Astrocyte (in vitro differentiated cells and primary cell): ENCODE results near the gene MAML2. TPM values are rescaled to one million over a fixed set of nuclear protein-coding genes. Genes with fewer than 3 reads are reported as not detected.

Experiments
- DNase-seq: peaks from one replicate; pipeline ENCODE4 v3.0.0-alpha.2; 2010; ENCODE audit warnings: low read depth
- FAIRE-seq: peaks from 2 replicates; lab custom pipeline; 2011; peaks lifted over from hg19 to GRCh38; lab: Jason Lieb, UNC
- H2AFZ ChIP-seq: 2 replicates; pipeline ENCODE4 v1.6.0; 2012; ENCODE audit warnings: low read depth, low read length, inconsistent platforms
- H3K27ac ChIP-seq: 2 replicates; pipeline ENCODE4 v1.5.1; 2011; ENCODE audit warnings: low read depth, low read length, inconsistent platforms
- H3K27me3 ChIP-seq: 2 replicates; pipeline ENCODE4 v1.6.0; 2011; ENCODE audit warnings: low read length, inconsistent platforms; ENCODE audit not compliant: insufficient read depth
- H3K36me3 ChIP-seq: 2 replicates; pipeline ENCODE4 v1.5.1; 2011; ENCODE audit warnings: low read length, inconsistent platforms; ENCODE audit not compliant: insufficient read depth
- H3K4me1 ChIP-seq: 2 replicates; pipeline ENCODE4 v1.5.1; 2011; ENCODE audit warnings: low read length, inconsistent platforms; ENCODE audit not compliant: insufficient read depth
- H3K4me2 ChIP-seq: 2 replicates; pipeline ENCODE4 v1.6.0; 2012; ENCODE audit warnings: low read length, inconsistent platforms
- H3K4me3 ChIP-seq: 2 replicates; pipeline ENCODE4 v1.5.1; 2011; ENCODE audit warnings: low read depth, mild to moderate bottlenecking, low read length, inconsistent platforms; ENCODE audit not compliant: insufficient read depth
- H3K79me2 ChIP-seq: 2 replicates; pipeline ENCODE4 v1.6.0; 2012; ENCODE audit warnings: mild to moderate bottlenecking, low read length, inconsistent platforms; ENCODE audit not compliant: insufficient read depth
- H3K9ac ChIP-seq: 2 replicates; pipeline ENCODE4 v1.6.0; 2012; ENCODE audit warnings: mild to moderate bottlenecking, low read length, inconsistent platforms
- H3K9me3 ChIP-seq: 2 replicates; pipeline ENCODE4 v1.5.1; 2012; ENCODE audit warnings: low read depth, mild to moderate bottlenecking, low read length, inconsistent platforms; ENCODE audit not compliant: insufficient read depth
- H4K20me1 ChIP-seq: 2 replicates; pipeline ENCODE4 v1.6.0; 2012; ENCODE audit warnings: low read length, inconsistent platforms; ENCODE audit not compliant: insufficient read depth
- H3K27ac Mint-ChIP-seq: one replicate; pipeline ENCODE4 v1.8.0; 2021; ENCODE audit warnings: mild to moderate bottlenecking, mixed read lengths; ENCODE audit not compliant: unreplicated experiment
- H3K27me3 Mint-ChIP-seq: one replicate; pipeline ENCODE4 v1.8.0; 2021; ENCODE audit warnings: low read depth, mixed read lengths; ENCODE audit not compliant: unreplicated experiment
- H3K36me3 Mint-ChIP-seq: one replicate; pipeline ENCODE4 v1.8.0; 2021; ENCODE audit warnings: low read depth, mixed read lengths; ENCODE audit not compliant: unreplicated experiment
- H3K4me1 Mint-ChIP-seq: one replicate; pipeline ENCODE4 v1.8.0; 2021; ENCODE audit warnings: low read depth, mixed read lengths; ENCODE audit not compliant: unreplicated experiment
- H3K4me3 Mint-ChIP-seq: one replicate; pipeline ENCODE4 v1.8.0; 2021; ENCODE audit warnings: mild to moderate bottlenecking, moderate library complexity, mixed read lengths; ENCODE audit not compliant: unreplicated experiment
- H3K9me3 Mint-ChIP-seq: one replicate; pipeline ENCODE4 v1.8.0; 2021; ENCODE audit warnings: mild to moderate bottlenecking, mixed read lengths; ENCODE audit not compliant: unreplicated experiment
- CTCF ChIP-seq: IDR thresholded peaks from 2 replicates; pipeline ENCODE4 v1.5.1; 2011; ENCODE audit warnings: low read depth, mild to moderate bottlenecking, inconsistent platforms, low read length, moderate library complexity; ENCODE audit not compliant: insufficient read depth
- EZH2 ChIP-seq: IDR thresholded peaks from 2 replicates; pipeline ENCODE4 v1.6.1; 2012; ENCODE audit warnings: mild to moderate bottlenecking, low read length, inconsistent platforms; ENCODE audit not compliant: insufficient read depth
- total RNA-seq: library from RNA; stranded (reverse); gene quantifications from 2 replicates; pipeline ENCODE4 v1.2.1, GENCODE V29; 2021

The MAML2 gene
- total RNA-seq, 1 donor from 2014 or later = 27.4 TPM

- Mint-ChIP-seq H3K4me3 (peak overlapping the region; percentile 63), H3K27ac (peak overlapping the region; percentile 72), H3K4me1 (peaks cover 25% of the 10 kb centered on the region), H3K36me3 (peaks cover 4% of the 10 kb centered on the region), H3K27me3 (no peaks in the 10 kb centered on the region), H3K9me3 (no peaks in the 10 kb centered on the region)
- peaks cover 8% of the 10 kb centered on the region for H3K4me1 ChIP-seq
- H3K79me2 ChIP-seq = no peaks in the 10 kb centered on the region
- H3K27me3 ChIP-seq = no peaks in the 10 kb centered on the region
- H3K4me2 ChIP-seq = peak overlapping the region; percentile 21
- peaks cover 3% of the 10 kb centered on the region for H3K36me3 ChIP-seq
- FAIRE-seq (no peak), DNase-seq (no peak)
- no peak overlapping the region for H3K9ac ChIP-seq
- H3K27ac ChIP-seq = no peak overlapping the region
- TF ChIP-seq EZH2 (no peak), CTCF (no peak)
- no peaks in the 10 kb centered on the region for H3K9me3 ChIP-seq
- H4K20me1 ChIP-seq = no peaks in the 10 kb centered on the region
- H2AFZ ChIP-seq = no peak overlapping the region
- H3K4me3 ChIP-seq = no peak overlapping the region
Measured at GRCh38 chr11:95991101-95991500, 351.9 kb downstream of the MAML2 start.

DNA sequence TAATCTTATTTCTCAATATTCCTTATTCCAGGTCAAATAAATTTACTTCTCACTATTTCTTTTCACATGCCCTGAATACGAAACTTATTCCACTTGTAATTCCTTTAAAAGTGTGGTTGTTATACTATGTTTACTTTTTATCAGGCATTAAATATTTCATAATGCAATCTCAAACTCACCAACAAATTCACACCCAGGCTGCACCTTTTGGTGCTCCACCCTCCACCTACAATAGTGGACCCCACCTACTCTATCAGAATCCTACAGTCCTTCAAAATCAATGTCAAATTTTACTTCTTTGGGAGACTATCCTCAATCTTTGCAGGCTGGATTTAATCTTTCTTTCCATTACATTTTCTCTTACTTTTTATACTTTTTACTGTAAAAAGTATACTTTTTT, 353.2 kb downstream of the MAML2 start:
- H3K36me3 ChIP-seq = peaks cover 7% of the 10 kb centered on the region
- no peak overlapping the region for H3K4me2 ChIP-seq
- Mint-ChIP-seq H3K9me3 (no peaks in the 10 kb centered on the region), H3K27ac (peak overlapping the region; percentile 16), H3K4me1 (peaks cover 30% of the 10 kb centered on the region), H3K27me3 (no peaks in the 10 kb centered on the region), H3K4me3 (no peak overlapping the region), H3K36me3 (peaks cover 7% of the 10 kb centered on the region)
- H3K27ac ChIP-seq = no peak overlapping the region
- DNase-seq (no peak), FAIRE-seq (no peak)
- H3K4me3 ChIP-seq = no peak overlapping the region
- H3K9ac ChIP-seq = no peak overlapping the region
- H3K27me3 ChIP-seq = no peaks in the 10 kb centered on the region
- H3K79me2 ChIP-seq = no peaks in the 10 kb centered on the region
- H3K4me1 ChIP-seq = peaks cover 8% of the 10 kb centered on the region
- H4K20me1 ChIP-seq = no peaks in the 10 kb centered on the region
- no peaks in the 10 kb centered on the region for H3K9me3 ChIP-seq
- TF ChIP-seq EZH2 (no peak), CTCF (no peak)
- H2AFZ ChIP-seq = no peak overlapping the region

- H3K36me3 ChIP-seq = peaks cover 13% of the 10 kb centered on the region
- H3K4me2 ChIP-seq = no peak overlapping the region
- H3K36me3 Mint-ChIP-seq = peaks cover 7% of the 10 kb centered on the region
- no peak overlapping the region for H3K4me3 Mint-ChIP-seq
- no peaks in the 10 kb centered on the region for H3K27me3 Mint-ChIP-seq
- DNase-seq = no peak
- peaks cover 33% of the 10 kb centered on the region for H3K4me1 Mint-ChIP-seq
- H2AFZ ChIP-seq = no peak overlapping the region
- no peaks in the 10 kb centered on the region for H3K9me3 ChIP-seq
- H4K20me1 ChIP-seq = no peaks in the 10 kb centered on the region
- H3K4me1 ChIP-seq = peaks cover 8% of the 10 kb centered on the region
- H3K4me3 ChIP-seq = no peak overlapping the region
- no peak overlapping the region for H3K9ac ChIP-seq
- no peaks in the 10 kb centered on the region for H3K27me3 ChIP-seq
- no peak for TF ChIP-seq EZH2
- TF ChIP-seq CTCF = no peak
- H3K79me2 ChIP-seq = no peaks in the 10 kb centered on the region
- no peaks in the 10 kb centered on the region for H3K9me3 Mint-ChIP-seq
- no peak for FAIRE-seq
- H3K27ac Mint-ChIP-seq = no peak overlapping the region
- H3K27ac ChIP-seq = no peak overlapping the region
Measured at GRCh38 chr11:95989076-95989605, 353.9 kb downstream of the MAML2 start.
